ENCODE results near the gene HTR3D.

GRCh38 chr3:184066211-184066610 is 34.7 kb downstream of the HTR3D start:
- TF ChIP-seq, protein P1, sequence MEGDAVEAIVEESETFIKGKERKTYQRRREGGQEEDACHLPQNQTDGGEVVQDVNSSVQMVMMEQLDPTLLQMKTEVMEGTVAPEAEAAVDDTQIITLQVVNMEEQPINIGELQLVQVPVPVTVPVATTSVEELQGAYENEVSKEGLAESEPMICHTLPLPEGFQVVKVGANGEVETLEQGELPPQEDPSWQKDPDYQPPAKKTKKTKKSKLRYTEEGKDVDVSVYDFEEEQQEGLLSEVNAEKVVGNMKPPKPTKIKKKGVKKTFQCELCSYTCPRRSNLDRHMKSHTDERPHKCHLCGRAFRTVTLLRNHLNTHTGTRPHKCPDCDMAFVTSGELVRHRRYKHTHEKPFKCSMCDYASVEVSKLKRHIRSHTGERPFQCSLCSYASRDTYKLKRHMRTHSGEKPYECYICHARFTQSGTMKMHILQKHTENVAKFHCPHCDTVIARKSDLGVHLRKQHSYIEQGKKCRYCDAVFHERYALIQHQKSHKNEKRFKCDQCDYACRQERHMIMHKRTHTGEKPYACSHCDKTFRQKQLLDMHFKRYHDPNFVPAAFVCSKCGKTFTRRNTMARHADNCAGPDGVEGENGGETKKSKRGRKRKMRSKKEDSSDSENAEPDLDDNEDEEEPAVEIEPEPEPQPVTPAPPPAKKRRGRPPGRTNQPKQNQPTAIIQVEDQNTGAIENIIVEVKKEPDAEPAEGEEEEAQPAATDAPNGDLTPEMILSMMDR (IDR thresholded peaks at IDR 0.05): no peak
- TF ChIP-seq POLR2A (IDR thresholded peaks at IDR 0.05): no peak
- no peak for TF ChIP-seq POLR2AphosphoS5 (IDR thresholded peaks at IDR 0.05)
- TF ChIP-seq EP300 (IDR thresholded peaks at IDR 0.05): no peak

Data from suprapubic skin (tissue), 4 donors.